ENCODE results near the gene SUFU. TPM values are rescaled to one million over a fixed set of nuclear protein-coding genes. Genes with fewer than 3 reads are reported as not detected.

The SUFU gene
- total and polyA plus RNA-seq, 2 of the 8 experiments (the other 6 are each of a cell fraction or from before 2014, with no cell fraction given) = 7.0 to 10.8 TPM

DNA sequence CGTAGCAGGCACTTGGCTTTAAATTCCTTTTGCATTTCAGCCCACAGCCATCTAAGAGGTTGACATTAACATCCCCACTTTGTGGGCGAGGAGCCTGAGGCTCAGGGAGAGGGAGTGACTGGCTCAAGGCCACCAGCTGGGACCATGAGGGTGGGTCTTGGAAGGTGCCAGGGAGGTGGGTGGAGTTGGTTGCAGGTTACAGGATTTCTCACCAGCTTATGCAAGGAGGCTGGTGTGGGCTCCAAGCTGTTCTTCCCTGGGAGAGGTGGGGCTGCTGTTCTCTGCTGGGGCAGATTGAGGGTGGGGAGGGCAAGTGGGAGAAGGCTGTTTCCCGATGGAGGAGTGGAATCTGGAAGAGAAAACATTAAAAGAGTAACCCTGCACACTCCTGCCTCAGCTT, 38.3 kb upstream of the SUFU start:
- no peaks in the 10 kb centered on the region for H3K9me3 ChIP-seq (ENCODE audit: insufficient read depth in 2 of 2, low read depth in 1 of 2, low read length in 1 of 2)
- POLR2A ChIA-PET (ENCODE audit: partially characterized antibody) = interaction anchor here (0.7 to 2.4 kb wide), 4 partner anchors 9 to 114 kb away, joined by 3 to 6 read pairs (median 4); partner anchors contain the start of gene FBXL15
- WGBS, 2 experiments (ENCODE audit: extremely low coverage in 1 of 2, insufficient coverage in 1 of 2, insufficient read length in 1 of 2, insufficient replicate concordance in 2 of 2, low coverage in 1 of 2, low lambda C conversion rate in 2 of 2, missing lambda C conversion rate in 1 of 2) = 81% methylated on average over 3 of the region's 3 CpGs; no CpG with 5 or more reads in 1 of the 2 experiments
- H3K79me1 ChIP-seq (ENCODE audit: low read depth, low read length) = no peaks in the 10 kb centered on the region; the same call in 1 of the 2 replicates
- no peak overlapping the region for H2AK5ac ChIP-seq (ENCODE audit: low read depth, low read length)
- H2BK12ac ChIP-seq (ENCODE audit: low read depth, low read length) = no peak overlapping the region
- no peak for FAIRE-seq
- H3K9ac ChIP-seq (replicated peaks in 1 of 4; ENCODE audit: extremely low read depth in 1 of 4, low read depth in 3 of 4, low read length in 3 of 4) = no peak overlapping the region
- H4K5ac ChIP-seq (ENCODE audit: insufficient read length, low read depth, low read length) = no peak overlapping the region
- no peak overlapping the region for H2BK5ac ChIP-seq (ENCODE audit: low read depth, low read length)
- H4K8ac ChIP-seq (ENCODE audit: extremely low read depth, insufficient read depth, low read length) = no peak overlapping the region
- no peak overlapping the region for H2BK15ac ChIP-seq (ENCODE audit: low read length)
- no peak overlapping the region for H3K4ac ChIP-seq (replicated peaks; ENCODE audit: insufficient read length, low read depth, low read length)
- no peak overlapping the region for H3K23ac ChIP-seq (ENCODE audit: insufficient read length)
- H3K4me1 ChIP-seq (replicated peaks in 1 of 4; ENCODE audit: control insufficient read depth in 3 of 4, insufficient read depth in 4 of 4, low read length in 3 of 4) = peaks cover 8 to 24% (median 13%) of the 10 kb centered on the region in 4 experiments
- no peak overlapping the region for H3K27ac ChIP-seq (ENCODE audit: low read depth, low read length)
- peaks cover 0 to 5% (median 0%) of the 10 kb centered on the region in 4 experiments; a peak in 1 of 7 replicates for H3K27me3 ChIP-seq (replicated peaks in 1 of 4; ENCODE audit: control insufficient read depth in 3 of 4, extremely low read depth in 1 of 4, insufficient read depth in 3 of 4, low read length in 3 of 4)
- no peak overlapping the region for H3K18ac ChIP-seq (ENCODE audit: extremely low read depth, low read length)
- no peak overlapping the region for H2BK120ac ChIP-seq (replicated peaks; ENCODE audit: low read depth, low read length)
- H4K20me1 ChIP-seq (replicated peaks in 1 of 2; ENCODE audit: control insufficient read depth in 1 of 2, insufficient read depth in 2 of 2, low read length in 2 of 2) = no peaks in the 10 kb centered on the region
- H2AFZ ChIP-seq (ENCODE audit: low read length) = no peak overlapping the region
- CTCF ChIA-PET (ENCODE audit: partially characterized antibody) = interaction anchor here (0.6 to 1.8 kb wide), 7 partner anchors 9 to 296 kb away, joined by 3 to 10 read pairs (median 4); no protein-coding TSS in a partner anchor
- no peak overlapping the region for H3K14ac ChIP-seq (ENCODE audit: insufficient read length)
- H3K4me2 ChIP-seq (ENCODE audit: insufficient read depth in 1 of 2, low read depth in 2 of 2, low read length in 2 of 2) = no peak overlapping the region
- no peak overlapping the region for H3K4me3 ChIP-seq (ENCODE audit: extremely low read depth in 1 of 4, insufficient read depth in 2 of 4, low read depth in 3 of 4, low read length in 4 of 4)
- no peaks in the 10 kb centered on the region for H3K79me2 ChIP-seq (ENCODE audit: control insufficient read depth in 1 of 2, insufficient read depth in 2 of 2, low read length in 2 of 2)
- no peak for DNase-seq (ENCODE audit: low read depth in 1 of 2, low spot score in 2 of 2)
- peaks cover 0 to 6% (median 2%) of the 10 kb centered on the region in 4 experiments; a peak in 3 of 8 replicates for H3K36me3 ChIP-seq (ENCODE audit: control insufficient read depth in 2 of 4, insufficient read depth in 4 of 4, low read length in 3 of 4)
- H3K23me2 ChIP-seq (ENCODE audit: low read depth, low read length) = peaks cover 5% of the 10 kb centered on the region; the same call in 1 of the 2 replicates
- H3K56ac ChIP-seq (replicated peaks; ENCODE audit: insufficient read length, low read depth, low read length) = no peak overlapping the region
- H2BK20ac ChIP-seq (ENCODE audit: low read length) = no peak overlapping the region
- H4K91ac ChIP-seq (replicated peaks; ENCODE audit: insufficient read length, low read length) = no peak overlapping the region
- TF ChIP-seq BCL11A (IDR thresholded peaks at IDR 0.05; ENCODE audit: low read depth in 2 of 2, low read length in 2 of 2) (no peak), CBX5 (IDR thresholded peaks at IDR 0.05; ENCODE audit: low read depth, low read length) (no peak), CEBPB (IDR thresholded peaks at IDR 0.05; ENCODE audit: low read depth, low read length) (no peak), SRF (IDR thresholded peaks at IDR 0.05; ENCODE audit: low read depth, low read length) (no peak), ZNF274 (IDR thresholded peaks at IDR 0.05; ENCODE audit: borderline replicate concordance, extremely low read depth, low read length) (no peak), KDM1A (IDR thresholded peaks at IDR 0.05; ENCODE audit: borderline replicate concordance, low read length) (no peak), POLR2AphosphoS5 (IDR thresholded peaks at IDR 0.05; ENCODE audit: low read depth, low read length) (no peak), HDAC6 (IDR thresholded peaks at IDR 0.05; ENCODE audit: low read depth, low read length) (no peak), POLR2A (IDR thresholded peaks at IDR 0.05; ENCODE audit: control extremely low read depth in 1 of 2, low read depth in 2 of 2, low read length in 2 of 2) (no peak), CBX8 (IDR thresholded peaks at IDR 0.05; ENCODE audit: borderline replicate concordance, low read depth, low read length) (no peak), FOSL1 (IDR thresholded peaks at IDR 0.05; ENCODE audit: insufficient read depth, low read depth, low read length) (no peak), TAF1 (IDR thresholded peaks at IDR 0.05; ENCODE audit: low read depth, low read length) (no peak), GTF2F1 (IDR thresholded peaks at IDR 0.05; ENCODE audit: borderline replicate concordance, low read depth, low read length) (no peak)
- TF ChIP-seq, protein P1, sequence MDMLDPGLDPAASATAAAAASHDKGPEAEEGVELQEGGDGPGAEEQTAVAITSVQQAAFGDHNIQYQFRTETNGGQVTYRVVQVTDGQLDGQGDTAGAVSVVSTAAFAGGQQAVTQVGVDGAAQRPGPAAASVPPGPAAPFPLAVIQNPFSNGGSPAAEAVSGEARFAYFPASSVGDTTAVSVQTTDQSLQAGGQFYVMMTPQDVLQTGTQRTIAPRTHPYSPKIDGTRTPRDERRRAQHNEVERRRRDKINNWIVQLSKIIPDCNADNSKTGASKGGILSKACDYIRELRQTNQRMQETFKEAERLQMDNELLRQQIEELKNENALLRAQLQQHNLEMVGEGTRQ (IDR thresholded peaks at IDR 0.05; ENCODE audit: low read length) = no peak

Data from H1 (cell line).